Heart left ventricle (tissue), 13 donors: Measurements from ENCODE around the gene ALOX15.
A peak's percentile ranks its signal among the peaks of the same experiment; 100 is the strongest.

ENCODE experiments used
- POLR2A ChIP-seq, 2 donors: fragments of 450-650 bp; IDR thresholded peaks; one replicate each; pipeline ENCODE4 v1.6.1; 2017; ENCODE audit warnings: antibody characterized with exemption in 2 of 2, mild to moderate bottlenecking in 2 of 2, moderate library complexity in 2 of 2
- TF ChIP-seq, protein P1 (sequence below), 12 donors: fragments of 200-600 bp; sonication (generic) in 4 of 12; IDR thresholded peaks; one replicate each; pipeline versions ENCODE4 v1.5.0 to v1.8.0; 2018 to 2022; ENCODE audit warnings: antibody characterized with exemption in 12 of 12, mild to moderate bottlenecking in 5 of 12
- donor health status: ischemic (EF 13 %, LVEDD 7.1; RV severe dilation, severe dysfunction).
- donor health status: DM: no; HTN: yes; CAD: no.
- donor health status: DM: no; HTN: no; CAD: no.
- donor health status: ischemic (EF 25% LVEDD 6.9; RV normal size, moderate dysfunction).
- donor health status: ischemic (EF 25% LVEDD 5.7; RV mildly dilated, moderate dysfunction).
- donor health status: ischemic (EF 35%, LVEDD 5.7; RV mildly dilated, moderate dysfunction).
- donor health status: nonischemic (EF 11% LVEDD 7.7; RV severe dilation, severe dysfunction).
- donor health status: DM: yes; HTN: yes; CAD: no.
- donor health status: PGD.
- donor health status: ischemic (EF 29% LVEDD 5.4; RV normal size, mild dysfunction).
- donor health status: nonischemic (EF 23%, LVEDD 6.1; RV moderate dilation, normal function).

DNA sequence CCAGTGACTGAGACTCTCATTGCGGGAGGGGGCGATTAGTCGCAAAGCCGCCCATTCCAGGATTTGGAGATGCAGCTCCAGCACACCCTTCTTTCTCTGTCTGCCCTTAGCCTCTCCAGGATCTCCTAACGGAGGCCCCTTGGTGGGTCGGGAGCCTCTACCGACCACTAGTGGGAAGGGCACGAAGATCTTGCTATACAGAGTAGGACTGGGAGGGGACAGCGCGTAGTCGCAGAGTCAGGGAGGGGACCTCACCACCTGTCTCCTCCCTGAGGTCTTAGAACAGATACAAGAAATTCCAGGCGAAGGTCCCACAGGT lies 57.7 kb downstream of the ALOX15 start:
- TF ChIP-seq, protein P1, sequence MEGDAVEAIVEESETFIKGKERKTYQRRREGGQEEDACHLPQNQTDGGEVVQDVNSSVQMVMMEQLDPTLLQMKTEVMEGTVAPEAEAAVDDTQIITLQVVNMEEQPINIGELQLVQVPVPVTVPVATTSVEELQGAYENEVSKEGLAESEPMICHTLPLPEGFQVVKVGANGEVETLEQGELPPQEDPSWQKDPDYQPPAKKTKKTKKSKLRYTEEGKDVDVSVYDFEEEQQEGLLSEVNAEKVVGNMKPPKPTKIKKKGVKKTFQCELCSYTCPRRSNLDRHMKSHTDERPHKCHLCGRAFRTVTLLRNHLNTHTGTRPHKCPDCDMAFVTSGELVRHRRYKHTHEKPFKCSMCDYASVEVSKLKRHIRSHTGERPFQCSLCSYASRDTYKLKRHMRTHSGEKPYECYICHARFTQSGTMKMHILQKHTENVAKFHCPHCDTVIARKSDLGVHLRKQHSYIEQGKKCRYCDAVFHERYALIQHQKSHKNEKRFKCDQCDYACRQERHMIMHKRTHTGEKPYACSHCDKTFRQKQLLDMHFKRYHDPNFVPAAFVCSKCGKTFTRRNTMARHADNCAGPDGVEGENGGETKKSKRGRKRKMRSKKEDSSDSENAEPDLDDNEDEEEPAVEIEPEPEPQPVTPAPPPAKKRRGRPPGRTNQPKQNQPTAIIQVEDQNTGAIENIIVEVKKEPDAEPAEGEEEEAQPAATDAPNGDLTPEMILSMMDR (IDR thresholded peaks at IDR 0.05) = peak in 11 of 12 donors; percentile 16 to 55 (median 34)
- no peak for TF ChIP-seq POLR2A (IDR thresholded peaks at IDR 0.05)
